ENCODE measurements around the gene CTCF. TPM values are rescaled to one million over a fixed set of nuclear protein-coding genes. Genes with fewer than 3 reads are reported as not detected.
A peak's percentile ranks its signal among the peaks of the same experiment; 100 is the strongest.

The CTCF gene
- total RNA-seq, 6 experiments from 2014 or later, result 22.6 to 31.1 (median 29.4) TPM

DNA sequence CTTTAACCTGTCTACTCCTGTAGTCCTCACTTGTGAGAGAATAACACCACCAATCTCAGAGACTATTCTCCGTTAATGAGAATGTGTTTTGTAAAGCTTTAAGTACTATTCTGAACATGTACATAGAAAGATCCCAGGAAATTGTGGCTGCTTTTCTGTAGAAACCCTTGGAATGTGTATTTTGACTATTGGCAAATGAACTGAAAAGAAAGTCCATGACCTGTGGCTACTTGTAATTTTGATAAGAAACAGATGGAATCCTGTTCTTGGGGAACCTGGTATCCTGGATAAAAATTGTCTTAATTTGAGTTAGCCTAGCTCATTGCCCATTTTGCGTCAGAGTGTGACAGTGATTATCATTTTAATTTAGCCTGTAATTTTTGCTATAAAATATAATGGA lies 9.1 kb downstream of the CTCF start:
- peak overlapping the region; percentile 77 for H3K27ac Mint-ChIP-seq
- H3K27me3 Mint-ChIP-seq (ENCODE audit: insufficient read depth), result no peaks in the 10 kb centered on the region
- peaks cover 28% of the 10 kb centered on the region for H3K4me1 Mint-ChIP-seq (ENCODE audit: low read depth)
- H3K36me3 Mint-ChIP-seq (ENCODE audit: low read depth), result no peaks in the 10 kb centered on the region; the same call in 1 of the 2 replicates
- peak; percentile 26 for DNase-seq
- TF ChIP-seq, protein P1, sequence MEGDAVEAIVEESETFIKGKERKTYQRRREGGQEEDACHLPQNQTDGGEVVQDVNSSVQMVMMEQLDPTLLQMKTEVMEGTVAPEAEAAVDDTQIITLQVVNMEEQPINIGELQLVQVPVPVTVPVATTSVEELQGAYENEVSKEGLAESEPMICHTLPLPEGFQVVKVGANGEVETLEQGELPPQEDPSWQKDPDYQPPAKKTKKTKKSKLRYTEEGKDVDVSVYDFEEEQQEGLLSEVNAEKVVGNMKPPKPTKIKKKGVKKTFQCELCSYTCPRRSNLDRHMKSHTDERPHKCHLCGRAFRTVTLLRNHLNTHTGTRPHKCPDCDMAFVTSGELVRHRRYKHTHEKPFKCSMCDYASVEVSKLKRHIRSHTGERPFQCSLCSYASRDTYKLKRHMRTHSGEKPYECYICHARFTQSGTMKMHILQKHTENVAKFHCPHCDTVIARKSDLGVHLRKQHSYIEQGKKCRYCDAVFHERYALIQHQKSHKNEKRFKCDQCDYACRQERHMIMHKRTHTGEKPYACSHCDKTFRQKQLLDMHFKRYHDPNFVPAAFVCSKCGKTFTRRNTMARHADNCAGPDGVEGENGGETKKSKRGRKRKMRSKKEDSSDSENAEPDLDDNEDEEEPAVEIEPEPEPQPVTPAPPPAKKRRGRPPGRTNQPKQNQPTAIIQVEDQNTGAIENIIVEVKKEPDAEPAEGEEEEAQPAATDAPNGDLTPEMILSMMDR (IDR thresholded peaks at IDR 0.05), result no peak
- H3K9me3 Mint-ChIP-seq, result no peaks in the 10 kb centered on the region
- peak overlapping the region; percentile 65 for H3K4me3 Mint-ChIP-seq

DNA sequence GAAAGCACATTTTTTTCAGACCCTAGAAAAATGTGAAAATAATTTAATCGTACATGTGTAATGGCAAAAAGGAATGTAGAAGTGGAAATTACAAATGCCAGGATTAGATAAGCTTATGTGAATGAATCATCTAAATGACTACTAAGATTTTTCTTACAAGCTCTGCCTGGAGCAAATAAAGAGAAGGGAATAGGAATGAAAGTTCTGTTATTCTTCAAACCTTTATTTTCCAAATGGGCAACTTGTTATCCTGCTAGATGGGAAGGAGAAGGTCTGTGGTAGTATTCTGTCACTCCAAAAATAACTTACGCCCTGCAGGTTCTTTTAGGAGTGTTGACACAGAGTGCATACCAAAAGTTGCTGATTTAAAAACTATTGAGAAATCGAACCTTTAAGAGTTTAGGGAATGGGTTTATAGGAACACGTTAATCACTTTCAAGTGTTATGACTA lies 9.7 kb downstream of the CTCF start:
- no peaks in the 10 kb centered on the region for H3K27me3 Mint-ChIP-seq (ENCODE audit: insufficient read depth)
- peak overlapping the region; percentile 65 for H3K4me3 Mint-ChIP-seq
- H3K36me3 Mint-ChIP-seq (ENCODE audit: low read depth), result no peaks in the 10 kb centered on the region; the same call in 1 of the 2 replicates

DNA sequence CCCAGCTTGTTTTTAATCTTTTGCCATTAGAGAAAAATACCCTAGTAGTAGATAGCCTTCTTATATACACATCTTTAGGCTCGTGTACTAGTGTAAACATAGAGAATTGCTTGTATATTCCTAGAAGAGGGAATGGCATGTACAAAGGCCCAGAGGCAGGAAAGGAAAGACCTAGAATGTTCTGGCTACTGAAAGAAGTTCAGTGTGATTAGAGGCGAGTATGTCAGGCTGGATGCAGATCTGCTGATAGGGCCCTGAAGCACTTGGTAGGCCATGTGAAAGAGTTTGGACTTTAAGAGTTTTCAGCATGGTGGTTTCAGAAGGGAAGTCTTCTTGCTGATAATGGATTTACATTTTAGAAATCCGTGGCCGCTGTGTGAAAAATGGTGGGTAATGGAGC lies 17.4 kb downstream of the CTCF start:
- TF ChIP-seq, protein P1 (IDR thresholded peaks at IDR 0.05), result no peak
- DNase-seq, result no peak
- H3K27ac Mint-ChIP-seq, result no peak overlapping the region
- H3K4me1 Mint-ChIP-seq (ENCODE audit: low read depth), result no peaks in the 10 kb centered on the region
- no peaks in the 10 kb centered on the region; the same call in 1 of the 2 replicates for H3K27me3 Mint-ChIP-seq (ENCODE audit: insufficient read depth)
- peaks cover 15% of the 10 kb centered on the region; the same call in 1 of the 2 replicates for H3K36me3 Mint-ChIP-seq (ENCODE audit: low read depth)
- no peak overlapping the region for H3K4me3 Mint-ChIP-seq
- H3K9me3 Mint-ChIP-seq, result no peaks in the 10 kb centered on the region

More for the DNA sequence above, 9.7 kb downstream of the CTCF start:
- no peaks in the 10 kb centered on the region for H3K9me3 Mint-ChIP-seq
- DNase-seq, result peak; percentile 73
- H3K27ac Mint-ChIP-seq, result peak overlapping the region; percentile 77
- TF ChIP-seq, protein P1 (IDR thresholded peaks at IDR 0.05), result no peak
- peaks cover 25% of the 10 kb centered on the region for H3K4me1 Mint-ChIP-seq (ENCODE audit: low read depth)

DNA sequence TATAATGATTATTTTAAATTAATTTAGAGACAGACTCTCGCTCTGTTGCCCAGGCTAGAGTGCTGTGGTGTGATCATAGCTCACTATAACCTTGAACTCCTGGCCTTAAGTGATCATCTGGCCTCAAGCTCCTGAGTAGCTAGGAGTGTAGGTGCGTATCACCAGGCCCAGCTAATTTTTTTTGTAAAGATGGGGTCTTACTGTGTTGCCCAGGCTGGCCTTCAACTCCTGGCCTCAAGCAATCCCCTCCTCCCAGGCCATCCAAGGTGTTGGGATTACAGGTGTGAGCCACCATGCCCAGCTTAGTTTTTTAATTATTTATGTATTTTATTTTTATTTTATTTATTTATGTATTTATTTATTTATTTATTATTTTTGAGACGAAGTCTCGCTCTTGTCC lies 17.9 kb downstream of the CTCF start:
- H3K9me3 Mint-ChIP-seq, result no peaks in the 10 kb centered on the region
- H3K27ac Mint-ChIP-seq, result no peak overlapping the region
- H3K36me3 Mint-ChIP-seq (ENCODE audit: low read depth), result peaks cover 15% of the 10 kb centered on the region; the same call in 1 of the 2 replicates
- TF ChIP-seq, protein P1 (IDR thresholded peaks at IDR 0.05), result no peak
- H3K4me1 Mint-ChIP-seq (ENCODE audit: low read depth), result no peaks in the 10 kb centered on the region
- H3K27me3 Mint-ChIP-seq (ENCODE audit: insufficient read depth), result no peaks in the 10 kb centered on the region; the same call in 1 of the 2 replicates
- no peak overlapping the region for H3K4me3 Mint-ChIP-seq
- no peak for DNase-seq

DNA sequence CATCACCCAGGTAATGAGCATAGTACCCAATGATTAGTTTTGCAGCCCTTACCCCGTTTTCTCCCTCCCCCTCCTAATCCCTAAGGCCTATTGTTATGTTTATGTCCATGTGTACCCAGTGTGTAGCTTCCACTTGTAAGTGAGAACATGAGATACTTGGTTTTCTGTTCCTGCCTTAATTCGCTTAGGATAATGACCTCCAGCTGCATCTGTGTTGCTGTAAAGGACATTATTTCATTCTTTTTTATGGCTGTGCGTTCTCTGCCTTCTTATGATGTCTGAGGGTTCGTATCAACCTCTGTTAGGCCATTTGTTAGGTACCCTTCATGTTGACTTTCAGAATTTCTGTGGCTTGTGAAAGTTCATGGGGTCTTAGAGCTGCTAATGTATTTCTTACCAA lies 31.0 kb downstream of the CTCF start:
- TF ChIP-seq, protein P1 (IDR thresholded peaks at IDR 0.05), result no peak
- H3K27me3 Mint-ChIP-seq (ENCODE audit: insufficient read depth), result no peaks in the 10 kb centered on the region; the same call in 1 of the 2 replicates
- H3K27ac Mint-ChIP-seq, result no peak overlapping the region; the same call in 1 of the 2 replicates
- H3K36me3 Mint-ChIP-seq (ENCODE audit: low read depth), result no peaks in the 10 kb centered on the region
- no peak for DNase-seq
- H3K4me3 Mint-ChIP-seq, result no peak overlapping the region
- peaks cover 30% of the 10 kb centered on the region for H3K4me1 Mint-ChIP-seq (ENCODE audit: low read depth)
- H3K9me3 Mint-ChIP-seq, result no peaks in the 10 kb centered on the region

Measured in HFFc6 (cell line).